ENCODE data around the gene ADAMTS1. TPM values are rescaled to one million over a fixed set of nuclear protein-coding genes. Genes with fewer than 3 reads are reported as not detected.

ADAMTS1 gene
- polyA plus RNA-seq, 3 donors, result 105 to 110 (median 110) TPM

DNA sequence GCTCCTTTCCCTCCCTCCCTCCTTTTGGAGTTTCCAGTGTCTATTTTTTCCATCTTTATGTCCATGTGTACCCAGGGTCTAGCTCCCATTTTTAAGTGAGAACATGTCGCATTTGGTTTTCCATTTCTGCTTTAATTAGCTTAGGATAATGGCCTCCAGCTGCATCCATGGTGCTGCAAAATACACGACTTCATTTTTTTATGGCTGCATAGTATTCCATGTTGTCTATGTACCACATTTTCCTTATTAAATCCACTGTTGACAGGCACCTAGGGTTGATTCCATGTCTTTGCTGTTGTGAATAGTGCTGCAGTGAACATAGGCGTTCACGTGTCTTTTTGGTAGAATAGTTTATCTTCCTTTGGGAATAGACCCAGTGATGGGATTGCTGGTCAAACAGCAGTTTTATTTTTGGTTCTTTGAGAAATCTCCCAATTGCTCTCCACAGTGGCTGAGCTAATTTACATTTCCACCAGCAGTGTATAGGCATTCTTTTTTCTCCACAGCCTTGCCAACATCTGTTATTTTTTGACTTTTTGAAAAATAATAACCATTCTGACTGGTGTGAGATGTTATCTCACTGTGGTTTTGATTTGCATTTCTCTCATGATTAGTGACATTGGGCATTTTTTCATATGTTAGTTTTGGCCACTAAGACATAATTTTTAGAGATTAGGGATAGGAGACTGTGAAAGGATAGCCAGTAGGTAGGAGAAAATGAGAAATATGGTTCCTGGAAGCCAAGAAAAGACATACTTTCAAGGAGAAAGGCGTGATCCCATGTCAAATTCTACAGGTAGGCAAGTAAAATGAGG, 50.4 kb downstream of the ADAMTS1 start:
- no peak for DNase-seq (ENCODE audit: low read depth in 3 of 3, low spot score in 2 of 3)

DNA sequence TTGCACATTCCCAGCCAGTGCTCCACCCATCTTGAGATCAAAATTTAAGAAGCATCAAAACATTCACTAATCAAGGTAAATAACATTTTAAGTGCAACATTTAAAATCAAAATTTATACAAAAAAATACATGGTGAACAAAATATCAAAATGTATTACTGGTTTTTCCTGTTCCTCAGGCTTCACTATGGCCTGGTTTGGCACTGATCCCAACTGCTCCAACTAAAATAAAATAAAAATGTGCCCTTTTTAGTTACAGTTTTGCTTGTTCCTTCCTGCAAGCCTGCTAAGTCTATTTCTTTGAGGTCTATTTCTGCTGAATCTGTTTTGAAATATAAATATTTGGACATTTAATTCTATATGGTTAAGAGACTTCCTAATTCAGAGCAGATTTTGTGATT, 54.9 kb downstream of the ADAMTS1 start:
- peak in 1 of 3 donors; percentile 21 for DNase-seq (ENCODE audit: low read depth in 3 of 3, low spot score in 2 of 3)

DNA sequence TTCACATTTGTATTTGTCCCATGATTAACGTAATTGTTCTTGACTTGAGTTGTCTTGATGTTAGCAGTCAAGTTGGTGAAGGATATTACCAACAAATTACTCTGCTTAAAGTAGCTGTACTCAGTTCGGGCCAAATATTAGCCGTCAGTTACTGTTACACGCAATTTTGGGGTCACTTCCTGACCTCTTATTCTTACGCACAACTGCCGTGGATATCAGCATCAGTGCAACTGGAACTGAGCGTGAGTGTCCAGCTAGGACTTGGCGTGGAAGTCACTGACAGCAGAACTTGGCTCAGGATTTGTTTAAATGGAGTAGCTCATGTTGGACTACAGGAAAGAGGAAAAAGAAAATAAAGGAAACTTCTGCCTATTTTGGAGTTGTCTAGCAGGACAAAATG, 56.4 kb downstream of the ADAMTS1 start:
- DNase-seq (ENCODE audit: low read depth in 3 of 3, low spot score in 2 of 3), result no peak

Other genes with a start within 250 kb of the ADAMTS1 start
- gene ADAMTS5, start 121.7 kb upstream of the ADAMTS1 start, polyA plus RNA-seq (ENCODE audit: insufficient read length in 3 of 3), result 10 to 100 TPM; 18.5 to 25.9 (median 23.0) TPM

Data from right renal cortex interstitium (tissue), 3 donors.